ENCODE measurements around the gene KRT84. TPM values are rescaled to one million over a fixed set of nuclear protein-coding genes. Genes with fewer than 3 reads are reported as not detected.

KRT84 gene
- total and polyA plus RNA-seq, 2 of the 4 experiments (the other 2 are of a cell fraction), result not detected

- Histone ChIP-seq H3K14ac (replicated peaks; ENCODE audit: low read depth, low read length) (no peak overlapping the region), H3K79me1 (ENCODE audit: low read depth in 1 of 2, low read length in 2 of 2) (no peaks in the 10 kb centered on the region), H3K4me1 (ENCODE audit: control insufficient read depth, insufficient read depth, low read length) (no peaks in the 10 kb centered on the region), H3K4me3 (ENCODE audit: insufficient read depth, low read depth, low read length) (no peak overlapping the region), H3K23ac (ENCODE audit: low read depth, low read length) (no peak overlapping the region), H3K9ac (ENCODE audit: low read depth, low read length) (no peak overlapping the region), H3K4ac (ENCODE audit: low read depth, low read length) (no peak overlapping the region), H4K5ac (ENCODE audit: low read depth, low read length) (no peak overlapping the region), H2AFZ (replicated peaks; ENCODE audit: low read length, poor library complexity) (peak overlapping the region; percentile 38), H2BK15ac (ENCODE audit: low read depth, low read length) (no peak overlapping the region), H3K27ac (ENCODE audit: insufficient read depth, low read length) (no peak overlapping the region), H3K18ac (ENCODE audit: low read depth, low read length) (no peak overlapping the region), H4K91ac (ENCODE audit: insufficient read depth, low read depth, low read length) (no peak overlapping the region), H2BK5ac (ENCODE audit: low read depth, low read length, poor library complexity, severe bottlenecking) (no peak overlapping the region), H2BK120ac (ENCODE audit: low read depth, low read length) (no peak overlapping the region), H2AK5ac (ENCODE audit: low read depth, low read length) (no peak overlapping the region), H3K56ac (ENCODE audit: extremely low read depth, insufficient read depth, low read length) (no peak overlapping the region), H3K9me1 (ENCODE audit: insufficient read depth, low read length) (peaks cover 3% of the 10 kb centered on the region; the same call in 1 of the 2 replicates), H2AK9ac (replicated peaks; ENCODE audit: low read depth, low read length, poor library complexity) (no peak overlapping the region), H2BK20ac (ENCODE audit: low read depth, low read length) (no peak overlapping the region), H3K4me2 (ENCODE audit: low read depth, low read length) (no peak overlapping the region), H3K9me3 (ENCODE audit: control insufficient read depth, insufficient read depth, low read length) (no peaks in the 10 kb centered on the region), H3K27me3 (ENCODE audit: control insufficient read depth, insufficient read depth, low read length) (peaks cover 40% of the 10 kb centered on the region), H3K36me3 (ENCODE audit: control insufficient read depth, insufficient read depth, low read length) (no peaks in the 10 kb centered on the region), H4K8ac (ENCODE audit: low read depth in 2 of 2, low read length in 2 of 2) (no peak overlapping the region), H4K20me1 (ENCODE audit: insufficient read depth, low read length) (no peaks in the 10 kb centered on the region)
- 15% methylated on average over 2 of the region's 12 CpGs; no CpG with 5 or more reads in 1 of the 2 experiments for WGBS, 2 experiments (ENCODE audit: extremely low coverage in 2 of 2, insufficient read length in 1 of 2)
- ChIA-PET POLR2A (ENCODE audit: unreplicated experiment) (no interaction called here), CTCF (interaction anchor here (4.1 kb wide), 1 partner anchor 510 kb away, joined by 41 read pairs; no protein-coding TSS in a partner anchor)
- dilution Hi-C loops (cut with HindIII; ENCODE audit: low sequenced_read_pairs, unreplicated experiment) (no loop called here), in situ Hi-C loops (cut with MboI; ENCODE audit: low sequenced_read_pairs) (loop anchor here (5.0 to 10.0 kb wide), 2 partner anchors 506 to 614 kb away; no protein-coding TSS in a partner anchor), intact Hi-C loops (cut with micrococcal nuclease) (loop anchor here (5.0 kb wide), 1 partner anchor 611 kb away; no protein-coding TSS in a partner anchor)
- ATAC-seq (ENCODE audit: low read depth) (peak; percentile 74), DNase-seq (peak; percentile 46)
- TF ChIP-seq RCOR1 (IDR thresholded peaks at IDR 0.05; ENCODE audit: insufficient replicate concordance, low read length), result no peak
- TF ChIP-seq USF2 (IDR thresholded peaks at IDR 0.05; ENCODE audit: low read depth, low read length), result peak; percentile 61; the same call in 1 of the 2 replicates
- no TSS peak for BruUV-seq (replicated peaks)
These were observed 14.4 kb downstream of the KRT84 start for GRCh38 chr12:52370926-52371608.
